Adrenal gland (tissue), 12 donors: ENCODE results near the gene CDC42EP4. TPM values are rescaled to one million over a fixed set of nuclear protein-coding genes. Genes with fewer than 3 reads are reported as not detected.

Source experiments
- DNase-seq, 7 donors: peaks; one replicate each; pipeline ENCODE4 v3.0.0-alpha.2; 2019 to 2020
- H3K27ac ChIP-seq, 5 donors: fragments of 200-600 bp; sonication (generic) in 4 of 5; 1 replicate in 3 of 5; 2 replicates in 2 of 5; pipeline versions ENCODE4 v1.5.1 to v1.8.0; 2016 to 2020; ENCODE audit warnings: mild to moderate bottlenecking in 1 of 5
- H3K27me3 ChIP-seq: fragments of 200-600 bp; 2 replicates; pipeline ENCODE4 v1.8.0; 2021
- H3K36me3 ChIP-seq, 2 donors: fragments of 200-600 bp; replicated peaks in 1 of 2; 1 replicate in 1 of 2; 2 replicates in 1 of 2; pipeline versions ENCODE4 v1.5.1 to v1.8.0; 2018 to 2022
- H3K4me1 ChIP-seq, 2 donors: fragments of 200-600 bp; replicated peaks in 1 of 2; 1 replicate in 1 of 2; 2 replicates in 1 of 2; pipeline versions ENCODE4 v1.5.1 to v1.8.0; 2018 to 2021
- H3K4me3 ChIP-seq, 4 donors: fragments of 200-600 bp; sonication (generic) in 3 of 4; one replicate each; pipeline ENCODE4 v1.5.1; 2016 to 2018
- H3K9me3 ChIP-seq, 3 donors: fragments of 200-600 bp; sonication (generic) in 1 of 3; replicated peaks in 1 of 3; 1 replicate in 2 of 3; 2 replicates in 1 of 3; pipeline versions ENCODE4 v1.5.1 to v1.8.0; 2016 to 2021
- POLR2A ChIP-seq, 2 donors: fragments of 450-650 bp; IDR thresholded peaks; one replicate each; pipeline ENCODE4 v1.6.1; 2017; ENCODE audit warnings: antibody characterized with exemption in 2 of 2, mild to moderate bottlenecking in 2 of 2, moderate library complexity in 1 of 2
- WGBS, 4 donors: extraction: QIAGEN DNeasy Blood & Tissue Kit in 2 of 4; methylation state at CpG; one replicate each; pipeline versions ENCODE4 v1.1.5 to v1.1.7; 2013 to 2017; 5-methylcytosine and 5-hydroxymethylcytosine counted together
- intact Hi-C, 2 donors: fragments of 100-400 bp; cut with DNase I; formaldehyde crosslinking; loops; one replicate each; pipeline versions ENCODE4 v1.14.1 to v1.15.0; 2022 to 2023
- polyA plus RNA-seq, 3 donors: library from polyadenylated mRNA; stranded (reverse); fragments of 200-250 nt in 2 of 3; fragments of 350-450 nt in 1 of 3; fragmentation: Illumina TruSeq in 1 of 3; extraction: RNeasy Lipid Tissue Mini Kit (QIAGEN cat#74804) in 1 of 3; gene quantifications; one replicate each; pipeline ENCODE4 v1.2.3, GENCODE V29; 2013 to 2014
- total RNA-seq, 9 donors: library from RNA; depleted of rRNA in 4 of 9; stranded (reverse); fragments of >200 nt in 4 of 9; fragments of 120-200 nt in 1 of 9; fragmentation: NEBNext Ultra II Directional in 1 of 9; extraction: Animal tissue kit (Norgen Biotek cat#: 25700) in 1 of 9; gene quantifications; one replicate each; pipeline versions ENCODE4 v1.1.0 to v1.2.4, GENCODE V29; 2013 to 2023
- TF ChIP-seq, protein P1 (sequence below), 6 experiments: fragments of 450-650 bp in 4 of 6; fragments of 200-600 bp in 2 of 6; sonication (generic) in 1 of 6; IDR thresholded peaks; 1 replicate in 5 of 6; 2 replicates in 1 of 6; pipeline versions ENCODE4 v1.5.1 to v1.8.0; 2016 to 2021; ENCODE audit warnings: antibody characterized with exemption in 6 of 6, mild to moderate bottlenecking in 2 of 6, moderate library complexity in 1 of 6
- donor health status: healthy with polysubstance abuse.
- donor health status: Bipolar disorder and iron deficiency.
- donor health status: DM: yes; HTN: yes; CAD: no.
- donor health status: DM: no; HTN: no; CAD: no.
- donor health status: DM: no; HTN: no; CAD: no.
- donor health status: DM: yes; HTN: yes; CAD: no.

Gene CDC42EP4
- total and polyA plus RNA-seq, 12 donors = 24.4 to 172 (median 96.5) TPM

DNA sequence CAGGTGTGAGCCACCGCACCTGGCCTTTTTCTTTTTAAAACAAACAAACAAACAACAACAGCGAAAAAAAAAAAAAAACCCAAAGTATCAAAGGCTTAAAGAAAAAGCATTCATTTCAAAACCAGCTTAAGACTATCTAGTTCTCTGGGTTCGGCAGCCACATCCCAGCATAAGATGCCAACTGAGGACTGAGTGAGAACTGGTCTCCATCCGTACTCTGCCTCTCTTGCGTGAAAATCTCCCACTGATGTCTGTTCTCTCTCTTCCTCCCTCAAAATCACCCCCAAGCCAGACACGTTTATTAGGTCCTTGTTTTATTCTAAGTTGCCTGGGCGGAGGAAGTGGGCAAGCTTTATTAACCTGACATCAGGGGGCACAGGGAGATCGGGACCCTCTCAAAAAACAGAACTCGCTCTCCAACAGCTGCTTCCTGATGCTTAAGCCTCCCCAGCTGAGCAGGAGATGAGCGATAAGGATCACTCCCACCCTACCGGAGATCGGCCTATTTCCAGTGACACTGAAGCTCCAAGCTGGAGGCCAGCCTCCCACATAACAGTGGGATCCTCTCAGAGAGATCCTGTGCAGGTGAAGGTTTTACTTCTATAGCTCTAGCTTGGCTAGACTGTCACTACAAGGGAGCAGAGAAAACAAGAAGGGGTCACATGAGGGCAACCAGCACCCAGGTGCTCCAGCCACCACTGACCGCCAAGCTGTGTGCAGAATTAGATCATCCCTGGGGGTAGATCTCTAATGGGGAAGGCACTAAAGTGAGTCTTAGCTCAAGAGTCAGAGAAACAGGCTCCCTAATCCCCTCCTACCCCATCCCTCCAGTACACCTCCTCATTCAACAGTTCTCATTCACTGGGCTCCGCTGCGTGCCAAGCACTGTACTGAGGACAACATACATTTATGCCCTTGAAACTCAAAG lies 13.6 kb downstream of the CDC42EP4 start:
- WGBS, 4 donors = 43 to 57% (median 50%) methylated on average over 12 to 15 of the region's 15 CpGs
- H3K36me3 ChIP-seq = no peaks in the 10 kb centered on the region
- TF ChIP-seq, protein P1, sequence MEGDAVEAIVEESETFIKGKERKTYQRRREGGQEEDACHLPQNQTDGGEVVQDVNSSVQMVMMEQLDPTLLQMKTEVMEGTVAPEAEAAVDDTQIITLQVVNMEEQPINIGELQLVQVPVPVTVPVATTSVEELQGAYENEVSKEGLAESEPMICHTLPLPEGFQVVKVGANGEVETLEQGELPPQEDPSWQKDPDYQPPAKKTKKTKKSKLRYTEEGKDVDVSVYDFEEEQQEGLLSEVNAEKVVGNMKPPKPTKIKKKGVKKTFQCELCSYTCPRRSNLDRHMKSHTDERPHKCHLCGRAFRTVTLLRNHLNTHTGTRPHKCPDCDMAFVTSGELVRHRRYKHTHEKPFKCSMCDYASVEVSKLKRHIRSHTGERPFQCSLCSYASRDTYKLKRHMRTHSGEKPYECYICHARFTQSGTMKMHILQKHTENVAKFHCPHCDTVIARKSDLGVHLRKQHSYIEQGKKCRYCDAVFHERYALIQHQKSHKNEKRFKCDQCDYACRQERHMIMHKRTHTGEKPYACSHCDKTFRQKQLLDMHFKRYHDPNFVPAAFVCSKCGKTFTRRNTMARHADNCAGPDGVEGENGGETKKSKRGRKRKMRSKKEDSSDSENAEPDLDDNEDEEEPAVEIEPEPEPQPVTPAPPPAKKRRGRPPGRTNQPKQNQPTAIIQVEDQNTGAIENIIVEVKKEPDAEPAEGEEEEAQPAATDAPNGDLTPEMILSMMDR (IDR thresholded peaks at IDR 0.05) = no peak
- peaks cover 30 to 71% of the 10 kb centered on the region in 2 donors for H3K4me1 ChIP-seq
- intact Hi-C loops = no loop called here
- no peaks in the 10 kb centered on the region for H3K27me3 ChIP-seq
- H3K27ac ChIP-seq = peak overlapping the region in 3 of 5 donors; percentile 55 to 73 (median 61)
- no peak for DNase-seq
- no peak overlapping the region for H3K4me3 ChIP-seq
- no peaks in the 10 kb centered on the region for H3K9me3 ChIP-seq

DNA sequence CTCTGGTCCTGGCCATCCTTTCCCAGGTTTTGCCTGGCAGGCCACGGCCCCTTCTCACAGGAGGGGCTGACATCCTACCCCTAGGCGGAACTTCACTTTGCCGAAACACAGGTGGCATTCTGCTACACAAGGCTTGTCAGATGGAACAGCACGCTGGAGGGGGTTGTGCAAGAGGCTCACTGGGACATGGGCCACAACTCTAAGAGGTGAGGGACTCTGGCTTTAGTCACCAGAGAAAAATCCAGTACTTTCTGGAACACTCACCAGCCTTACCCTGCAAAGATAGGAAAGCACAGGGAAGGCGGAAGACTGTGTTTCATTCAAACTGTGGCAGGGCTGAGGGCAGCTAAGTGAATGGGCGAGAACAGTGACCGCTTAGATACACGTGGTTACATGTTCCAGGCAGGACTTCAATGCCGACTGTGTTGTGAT lies 18.3 kb downstream of the CDC42EP4 start:
- Histone ChIP-seq H3K4me3 (no peak overlapping the region), H3K27ac (peak overlapping the region; percentile 88 to 96 (median 89)), H3K4me1 (peaks cover 62 to 81% of the 10 kb centered on the region in 2 donors), H3K27me3 (no peaks in the 10 kb centered on the region), H3K36me3 (no peaks in the 10 kb centered on the region), H3K9me3 (no peaks in the 10 kb centered on the region)
- intact Hi-C loops = no loop called here
- WGBS, 4 donors = 25 to 44% (median 31%) methylated on average over 8 to 9 of the region's 9 CpGs
- peak; percentile 85 to 93 (median 91) for DNase-seq
- TF ChIP-seq, protein P1 (IDR thresholded peaks at IDR 0.05) = no peak
- TF ChIP-seq POLR2A (IDR thresholded peaks at IDR 0.05) = peak in 1 of 2 donors; percentile 48

DNA sequence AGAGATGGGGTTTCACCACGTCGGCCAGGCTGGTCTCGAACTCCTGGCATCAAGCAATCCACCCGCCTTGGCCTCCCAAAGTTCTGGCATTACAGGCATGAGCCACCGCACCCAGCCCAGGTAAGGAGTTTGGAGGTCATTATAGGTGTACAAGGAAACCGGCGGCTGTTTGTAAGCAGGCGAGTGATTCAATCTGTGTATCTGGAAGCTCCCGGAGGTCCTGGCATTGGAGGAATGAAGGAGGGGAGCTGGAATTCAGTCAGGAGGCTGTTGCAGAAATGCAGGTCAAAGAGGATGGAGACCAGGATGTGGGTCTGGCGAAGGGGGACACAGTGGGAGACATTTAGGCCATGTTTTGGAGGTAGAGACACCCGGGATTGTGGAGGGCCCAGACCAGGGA lies 18.8 kb downstream of the CDC42EP4 start:
- no peaks in the 10 kb centered on the region for H3K27me3 ChIP-seq
- H3K36me3 ChIP-seq = no peaks in the 10 kb centered on the region
- H3K27ac ChIP-seq = peak overlapping the region; percentile 88 to 96 (median 89)
- no peak for TF ChIP-seq POLR2A (IDR thresholded peaks at IDR 0.05)
- TF ChIP-seq, protein P1 (IDR thresholded peaks at IDR 0.05) = no peak
- intact Hi-C loops = no loop called here
- WGBS, 4 donors = 39 to 67% (median 55%) methylated on average over 7 to 11 of the region's 11 CpGs
- H3K9me3 ChIP-seq = no peaks in the 10 kb centered on the region
- H3K4me3 ChIP-seq = no peak overlapping the region
- peaks cover 59 to 81% of the 10 kb centered on the region in 2 donors for H3K4me1 ChIP-seq
- DNase-seq = no peak

DNA sequence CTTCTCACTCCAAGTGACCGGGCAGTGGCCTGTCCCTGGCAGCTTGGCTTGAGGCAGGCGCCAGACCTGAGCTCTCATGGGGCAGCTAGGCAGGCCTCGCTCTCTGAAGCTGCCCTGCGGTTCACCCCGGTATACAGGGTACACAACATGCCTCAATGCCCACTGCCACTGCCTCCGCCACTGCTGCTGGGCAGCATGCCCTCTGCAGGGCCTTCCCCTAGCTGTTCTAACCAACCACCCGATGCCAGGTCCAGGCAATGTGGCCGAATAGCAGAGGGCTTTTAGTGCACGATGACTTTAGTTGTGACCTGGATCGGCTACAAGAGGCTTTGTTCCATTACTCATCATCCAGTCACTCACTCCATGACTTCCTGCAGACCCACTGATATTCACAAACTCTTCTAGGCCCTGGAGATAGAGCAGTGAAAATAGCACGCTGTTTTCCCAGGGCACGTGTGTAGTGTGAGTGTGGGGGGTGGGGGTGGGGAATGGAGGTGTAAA lies 19.7 kb downstream of the CDC42EP4 start:
- TF ChIP-seq, protein P1 (IDR thresholded peaks at IDR 0.05) = no peak
- TF ChIP-seq POLR2A (IDR thresholded peaks at IDR 0.05) = no peak
- Histone ChIP-seq H3K9me3 (no peaks in the 10 kb centered on the region), H3K4me3 (peak overlapping the region in 1 of 4 donors; percentile 11), H3K27me3 (no peaks in the 10 kb centered on the region), H3K27ac (peak overlapping the region; percentile 88 to 96 (median 89)), H3K4me1 (peaks cover 59 to 83% of the 10 kb centered on the region in 2 donors), H3K36me3 (no peaks in the 10 kb centered on the region)
- intact Hi-C loops = no loop called here
- WGBS, 4 donors = 17 to 38% (median 28%) methylated on average over 4 to 12 of the region's 12 CpGs
- peak in 6 of 7 donors; percentile 68 to 84 (median 79) for DNase-seq
